ENCODE results near the gene MRPL55. TPM values are rescaled to one million over a fixed set of nuclear protein-coding genes. Genes with fewer than 3 reads are reported as not detected.

MRPL55 gene
- total RNA-seq, 2 donors from 2014 or later, result 31.9 to 32.9 TPM

GRCh38 chr1:228093050-228093906 lies 15.8 kb downstream of the MRPL55 start:
- intact Hi-C loops (cut with DNase I, micrococcal nuclease), result no loop called here
- ATAC-seq (no peak), DNase-seq (no peak)

GRCh38 chr1:228092342-228093049 lies 16.6 kb downstream of the MRPL55 start:
- intact Hi-C loops (cut with DNase I, micrococcal nuclease), result no loop called here
- no peak for DNase-seq
- ATAC-seq, result no peak

DNA sequence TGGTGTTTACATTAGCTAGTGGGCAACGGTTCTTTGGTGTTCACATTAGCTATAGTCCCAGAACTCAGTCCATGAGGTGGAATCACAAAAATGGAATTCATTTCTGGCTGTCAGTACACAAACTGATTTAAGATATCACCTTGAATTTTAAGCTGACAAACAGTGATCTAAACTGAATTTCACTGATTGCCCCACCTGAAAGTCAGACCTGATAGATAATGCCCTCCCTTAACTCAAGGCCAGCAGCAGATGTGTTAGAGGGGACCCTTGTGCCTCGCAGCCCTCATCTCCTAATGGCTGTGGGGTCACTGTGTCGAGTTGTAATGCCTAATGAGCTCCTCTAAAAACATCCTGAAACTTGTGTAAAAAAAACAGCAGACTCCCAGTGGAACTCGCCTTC lies 18.0 kb downstream of the MRPL55 start:
- DNase-seq, result no peak
- intact Hi-C loops (cut with DNase I, micrococcal nuclease), result no loop called here
- no peak for ATAC-seq

GRCh38 chr1:228090613-228091081 lies 18.5 kb downstream of the MRPL55 start:
- DNase-seq (no peak), ATAC-seq (peak; percentile 20)
- intact Hi-C loops (cut with DNase I, micrococcal nuclease), result no loop called here

DNA sequence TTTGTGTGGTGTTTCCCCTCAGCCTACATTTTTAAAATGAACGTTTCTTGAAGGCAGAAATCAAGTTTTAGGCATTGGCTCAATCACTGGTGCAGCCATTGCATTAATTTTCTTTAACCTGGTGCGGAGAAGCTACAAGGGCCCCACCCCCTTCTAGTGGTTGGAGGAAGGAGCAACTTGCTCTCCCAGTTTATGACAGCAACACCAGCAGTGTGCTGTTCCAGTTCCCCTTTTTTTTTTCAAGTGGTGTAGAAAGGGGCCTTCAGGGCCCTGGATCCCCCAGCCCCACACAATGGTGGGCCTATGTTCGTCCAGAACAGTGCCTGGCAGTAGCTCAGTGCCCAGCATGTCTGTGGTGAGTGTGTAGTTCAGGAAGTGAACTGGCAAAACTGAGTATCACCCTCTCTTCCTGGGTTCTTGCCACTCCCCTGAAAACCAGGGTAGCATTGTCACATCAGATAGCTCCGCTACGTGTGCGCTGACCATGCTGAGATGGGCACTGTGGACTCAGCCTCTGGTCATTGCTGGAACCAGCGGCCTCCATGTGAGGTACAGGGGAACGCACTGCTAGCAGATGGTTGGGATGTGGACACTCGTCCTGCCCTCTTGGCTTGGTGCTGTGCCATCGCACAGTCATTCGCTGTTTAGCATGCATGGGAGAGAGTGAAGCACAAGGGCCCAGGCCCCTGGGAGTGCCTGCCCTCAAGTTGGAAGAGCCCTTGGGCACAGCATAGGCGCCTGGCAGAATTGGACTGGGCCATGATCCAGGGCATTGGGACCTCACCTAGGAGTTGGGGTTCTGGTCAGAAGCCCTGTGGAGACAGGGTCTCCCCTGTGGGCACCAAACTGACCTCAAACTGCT lies 19.3 kb downstream of the MRPL55 start:
- intact Hi-C loops (cut with DNase I, micrococcal nuclease), result no loop called here
- no peak for DNase-seq
- no peak for ATAC-seq

DNA sequence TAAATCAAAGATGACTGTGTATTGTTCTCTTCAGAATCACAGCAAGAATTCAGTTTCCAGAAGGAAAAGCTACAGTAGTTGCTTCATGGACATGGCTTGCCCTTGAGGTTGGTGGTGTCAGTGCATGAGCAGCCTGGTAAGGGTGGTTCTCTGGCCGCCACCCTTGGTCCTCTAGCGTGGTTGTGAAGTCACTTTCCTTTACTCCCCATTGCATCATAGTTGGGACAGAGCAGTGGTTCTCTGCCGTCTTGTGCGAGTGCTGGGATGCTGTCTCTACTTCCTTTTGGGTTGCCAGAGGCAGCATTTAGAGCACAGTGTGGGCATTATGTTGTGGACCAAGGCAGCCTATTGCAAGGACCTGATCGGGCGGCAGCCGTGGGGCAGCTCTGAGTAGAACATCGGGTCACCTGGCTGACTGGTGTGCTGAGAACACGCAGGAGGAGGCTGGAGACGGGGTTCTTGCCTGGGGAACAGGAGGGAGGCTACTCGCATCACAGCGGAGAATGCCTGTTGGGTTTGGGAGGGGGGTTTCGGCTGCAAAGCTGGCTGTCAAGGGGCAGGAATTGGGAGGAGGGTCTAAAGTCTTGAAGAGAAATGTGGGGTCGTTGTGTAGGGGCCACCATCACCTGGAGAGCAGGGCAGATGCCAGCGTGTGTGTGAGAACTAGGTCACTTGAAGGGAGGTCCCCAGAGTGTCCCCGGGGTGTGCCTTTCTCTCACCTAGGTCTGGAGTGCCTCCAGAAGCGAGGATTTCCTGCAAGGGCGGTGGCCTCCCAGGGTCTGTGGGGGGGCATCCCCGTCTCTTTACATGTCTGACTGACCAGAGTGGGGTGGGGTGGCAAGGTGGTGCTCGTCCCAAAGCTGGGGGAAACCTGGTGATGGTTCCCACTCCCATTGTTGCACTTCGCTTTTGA lies 20.3 kb downstream of the MRPL55 start:
- intact Hi-C loops (cut with DNase I, micrococcal nuclease), result no loop called here
- DNase-seq (no peak), ATAC-seq (no peak)

- DNase-seq (no peak), ATAC-seq (no peak)
- intact Hi-C loops (cut with DNase I, micrococcal nuclease), result no loop called here
Observed at GRCh38 chr1:228087771-228088251, 21.3 kb downstream of the MRPL55 start.

DNA sequence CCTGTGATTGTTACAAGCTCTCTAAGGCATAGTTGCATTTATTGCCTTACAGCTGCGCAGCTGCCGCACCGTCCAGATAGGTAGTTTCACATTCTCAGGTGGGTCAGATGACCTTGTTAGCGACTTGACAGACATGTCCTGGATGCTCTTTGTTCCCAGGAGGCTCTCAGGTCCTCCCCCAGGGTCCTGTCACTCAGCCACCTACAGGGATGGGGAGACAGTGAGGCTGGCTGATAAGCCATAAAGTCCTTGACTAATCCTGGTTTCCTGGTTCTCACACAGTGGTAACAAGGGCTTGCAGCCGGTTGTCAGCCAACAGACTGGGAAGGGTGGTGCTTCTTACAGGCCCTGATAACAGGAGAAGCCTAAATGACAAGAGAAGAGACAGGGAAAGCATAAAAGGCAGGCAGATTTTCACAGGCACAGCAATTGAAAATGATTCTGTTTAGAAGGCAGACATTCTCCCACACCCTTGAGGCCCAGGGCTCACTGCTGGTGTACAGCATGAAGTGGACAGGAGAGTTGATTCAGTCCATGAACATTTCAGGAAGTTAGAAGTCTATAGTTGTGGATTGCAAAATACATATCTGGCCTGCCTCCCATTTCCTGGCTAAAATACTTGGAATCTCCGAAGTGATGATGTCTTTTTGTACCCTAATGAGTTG lies 23.7 kb downstream of the MRPL55 start:
- peak; percentile 41 to 68 for DNase-seq
- ATAC-seq, result peak; percentile 52
- intact Hi-C loops (cut with DNase I, micrococcal nuclease), result no loop called here

GRCh38 chr1:228084797-228085196 lies 24.3 kb downstream of the MRPL55 start:
- ATAC-seq (no peak), DNase-seq (no peak)
- intact Hi-C loops (cut with DNase I, micrococcal nuclease), result no loop called here

DNA sequence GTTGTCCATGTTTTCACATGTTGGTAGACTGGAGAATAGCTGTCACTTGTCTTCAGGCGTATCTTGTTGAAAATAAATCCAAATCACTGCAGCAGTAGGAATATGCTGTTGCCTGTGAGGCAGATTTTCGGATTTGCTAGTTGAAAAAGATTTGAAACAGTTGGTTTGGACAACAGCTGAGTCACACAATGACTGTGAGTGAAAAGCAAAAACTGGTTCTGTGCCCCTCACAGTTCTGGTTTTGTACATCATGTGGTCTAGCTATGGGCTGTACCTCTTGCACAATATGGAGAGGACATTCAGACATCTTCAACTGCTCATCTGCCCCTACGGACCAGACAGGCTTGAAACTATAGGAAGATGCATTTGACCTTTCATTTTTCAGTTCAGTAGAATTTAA lies 24.8 kb downstream of the MRPL55 start:
- DNase-seq (no peak), ATAC-seq (no peak)
- intact Hi-C loops (cut with DNase I, micrococcal nuclease), result no loop called here

DNA sequence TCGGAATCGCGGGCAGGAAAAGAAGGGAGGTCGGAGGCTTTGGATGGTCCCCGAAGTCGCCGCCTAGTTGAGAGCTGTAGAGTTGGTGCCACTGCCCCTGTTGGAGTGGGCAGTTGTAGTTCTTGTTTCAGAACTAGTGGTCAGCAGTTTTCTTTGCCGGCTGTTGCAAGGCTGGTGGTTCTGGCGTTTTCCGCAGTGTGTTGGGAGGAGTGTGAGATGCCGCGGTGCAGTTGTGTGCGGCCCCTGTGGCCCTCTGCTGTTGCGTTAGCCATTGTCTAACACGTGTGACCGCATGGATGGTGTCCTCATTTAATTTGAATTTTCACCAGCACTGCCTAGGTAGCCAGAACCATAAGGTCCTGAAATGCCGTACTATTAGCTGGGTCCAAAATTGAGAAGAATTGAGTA lies 25.2 kb downstream of the MRPL55 start:
- DNase-seq, result no peak
- no peak for ATAC-seq
- intact Hi-C loops (cut with DNase I, micrococcal nuclease), result no loop called here

GRCh38 chr1:228082918-228083870 lies 25.9 kb downstream of the MRPL55 start:
- intact Hi-C loops (cut with DNase I, micrococcal nuclease), result no loop called here
- ATAC-seq, result peak; percentile 49
- peak in 1 of 2 donors; percentile 73 for DNase-seq

DNA sequence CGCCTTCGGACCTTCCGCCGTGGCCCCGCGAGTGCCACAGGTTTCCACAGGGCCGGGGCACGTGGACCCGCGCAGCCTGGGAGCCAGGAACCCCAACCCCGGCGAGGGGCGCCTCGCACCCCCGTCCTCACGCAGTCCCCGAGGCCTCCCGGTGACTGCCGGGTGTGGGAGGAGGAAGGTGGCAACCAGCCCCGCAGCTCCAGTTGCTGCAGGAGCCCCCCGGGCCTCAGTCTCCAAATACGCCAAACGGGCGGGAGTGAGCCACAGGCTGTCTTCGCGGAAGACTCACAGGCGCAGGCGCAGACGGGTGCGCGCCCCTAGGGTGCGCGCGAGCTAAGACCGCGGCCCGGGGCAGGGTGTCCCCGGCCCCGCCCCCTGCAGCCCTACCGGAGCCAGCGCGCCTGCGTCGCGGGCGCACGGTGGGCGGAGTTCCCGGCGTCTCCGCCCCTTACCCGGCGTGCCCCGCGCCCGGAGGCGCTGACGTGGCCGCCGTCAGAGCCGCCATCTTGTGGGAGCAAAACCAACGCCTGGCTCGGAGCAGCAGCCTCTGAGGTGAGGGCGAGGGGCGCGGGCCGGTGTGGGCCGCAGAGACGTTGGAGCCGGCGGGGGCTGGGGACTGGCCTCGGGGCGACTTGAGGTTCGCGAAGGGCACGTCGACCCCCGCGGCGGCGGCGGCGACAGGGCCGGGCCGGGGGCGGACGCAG lies 26.7 kb downstream of the MRPL55 start, which contains the start of gene ARF1:
TSS of gene ARF1 (plus strand) at position 495 of the 704 bp plus-strand sequence. CDS start 14,407 bp downstream, outside the sequence.
- intact Hi-C loops (cut with DNase I, micrococcal nuclease), result no loop called here
- DNase-seq, result peak; percentile 89 to 93
- peak; percentile 85 for ATAC-seq

DNA sequence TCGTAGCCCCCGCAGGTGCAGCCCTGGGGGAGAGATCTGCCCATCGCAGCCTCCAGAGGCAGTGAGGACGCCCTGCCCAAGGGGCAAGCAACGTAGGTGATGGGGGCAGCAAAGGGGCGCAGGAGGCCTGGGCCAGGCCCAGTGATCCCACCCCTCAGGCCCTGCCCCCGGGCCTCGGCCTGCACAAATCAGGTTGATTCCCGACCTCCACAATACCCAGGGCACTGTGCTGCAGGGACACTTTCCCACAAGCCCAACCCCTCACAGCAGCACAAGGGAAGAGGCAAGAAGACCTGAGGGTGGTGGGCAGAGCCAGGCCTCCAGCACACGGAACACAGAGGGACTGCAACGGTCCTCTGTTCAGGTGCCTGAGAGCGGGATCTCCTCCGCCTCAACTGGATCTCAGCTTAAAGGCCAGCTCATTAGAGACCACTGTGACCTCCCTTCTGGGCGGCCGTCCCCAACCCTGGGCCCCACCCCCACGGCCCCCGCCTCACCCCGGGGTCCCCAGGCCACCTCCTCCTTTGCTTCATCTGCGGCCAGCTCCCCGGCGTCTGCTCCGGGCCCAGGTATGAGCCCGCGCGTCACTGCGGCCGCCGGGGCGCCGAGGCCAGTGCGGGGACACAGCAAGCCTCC lies 27.4 kb downstream of the MRPL55 start:
- ATAC-seq (peak; percentile 23), DNase-seq (no peak)
- intact Hi-C loops (cut with DNase I, micrococcal nuclease), result no loop called here

DNA sequence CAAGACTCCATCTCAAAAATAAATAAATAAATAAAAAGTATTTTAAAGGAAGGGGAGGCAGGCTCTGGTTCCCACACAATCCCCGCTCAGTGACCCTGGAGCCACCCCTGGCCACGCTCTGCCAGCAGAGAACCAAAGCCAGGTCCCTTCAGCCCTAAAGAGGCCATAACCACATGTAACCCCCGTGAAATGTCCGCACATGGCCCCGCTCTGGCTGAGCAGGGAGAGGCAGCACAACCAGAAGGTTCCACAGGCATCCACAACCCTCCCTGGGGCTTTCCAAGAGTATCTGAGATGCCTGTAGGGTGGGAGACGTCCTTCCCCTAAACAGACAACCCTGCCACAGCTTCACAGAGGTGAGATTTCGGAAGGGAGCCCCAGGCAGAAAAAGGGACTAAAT lies 28.0 kb downstream of the MRPL55 start:
- DNase-seq, result peak in 1 of 2 donors; percentile 15

More for the DNA sequence above, 28.0 kb downstream of the MRPL55 start:
- intact Hi-C loops (cut with DNase I, micrococcal nuclease), result no loop called here
- no peak for ATAC-seq

All from left colon (tissue), 2 donors.